ENCODE results near the gene GREB1. TPM values are rescaled to one million over a fixed set of nuclear protein-coding genes. Genes with fewer than 3 reads are reported as not detected.

Gene GREB1
- total RNA-seq, 1 experiment from 2014 or later, result 16.5 TPM

- DNase-seq, result no peak
- Histone ChIP-seq H3K4me1 (ENCODE audit: insufficient read depth, low read length) (no peaks in the 10 kb centered on the region; the same call in 1 of the 2 replicates), H4K5ac (ENCODE audit: insufficient read length, low read depth, low read length) (no peak overlapping the region), H3K4me2 (ENCODE audit: insufficient read depth, insufficient read length, low read length) (no peak overlapping the region), H3K9ac (ENCODE audit: extremely low read depth, insufficient read length, low read length) (no peak overlapping the region), H3K4ac (ENCODE audit: low read depth, low read length) (no peak overlapping the region), H3K79me1 (ENCODE audit: insufficient read depth, low read depth, low read length, poor library complexity, severe bottlenecking) (no peaks in the 10 kb centered on the region), H2AK5ac (ENCODE audit: insufficient read length, low read length) (no peak overlapping the region), H4K91ac (ENCODE audit: insufficient read length, low read depth, low read length) (no peak overlapping the region), H2BK12ac (ENCODE audit: insufficient read length, low read depth, low read length) (no peak overlapping the region), H4K8ac (replicated peaks; ENCODE audit: insufficient read length, low read depth, low read length) (no peak overlapping the region), H3T11ph (ENCODE audit: low read length) (no peak overlapping the region), H3K14ac (ENCODE audit: insufficient read depth, low read length) (no peak overlapping the region), H2BK5ac (ENCODE audit: insufficient read length, low read length) (no peak overlapping the region), H3K56ac (ENCODE audit: insufficient read length, low read depth, low read length) (no peak overlapping the region), H3K18ac (ENCODE audit: insufficient read length, low read depth, low read length) (no peak overlapping the region), H3K9me3 (ENCODE audit: control insufficient read depth, low read depth, low read length) (no peaks in the 10 kb centered on the region), H2BK120ac (ENCODE audit: low read depth, low read length, poor library complexity, severe bottlenecking) (no peak overlapping the region), H4K20me1 (ENCODE audit: control insufficient read depth, insufficient read depth, insufficient read length) (no peaks in the 10 kb centered on the region), H2BK20ac (ENCODE audit: low read depth, low read length, poor library complexity, severe bottlenecking) (no peak overlapping the region), H2AFZ (ENCODE audit: low read length) (no peak overlapping the region), H3K23me2 (ENCODE audit: insufficient read length, low read depth, low read length, poor library complexity, severe bottlenecking) (no peaks in the 10 kb centered on the region), H3K79me2 (ENCODE audit: insufficient read depth, low read length) (no peaks in the 10 kb centered on the region), H3K27ac (ENCODE audit: insufficient read length, low read depth, low read length) (no peak overlapping the region), H3K23ac (ENCODE audit: insufficient read length, low read depth, low read length) (no peak overlapping the region), H3K27me3 (ENCODE audit: insufficient read depth, low read length) (no peaks in the 10 kb centered on the region), H2BK15ac (ENCODE audit: low read depth, low read length) (no peak overlapping the region)
- H3K27me3 Mint-ChIP-seq (ENCODE audit: low read depth), result no peaks in the 10 kb centered on the region
- WGBS (ENCODE audit: extremely low coverage, insufficient read length, low lambda C conversion rate), result no CpG with 5 or more reads among the region's 6 CpGs
- peaks cover 4% of the 10 kb centered on the region in 2 experiments; a peak in 2 of 5 replicates for H3K9me3 Mint-ChIP-seq
- no peak overlapping the region for H3K27ac Mint-ChIP-seq
- peaks cover 0 to 5% (median 5%) of the 10 kb centered on the region in 3 experiments; a peak in 5 of 7 replicates for H3K36me3 Mint-ChIP-seq (ENCODE audit: insufficient read depth in 1 of 3, low read depth in 3 of 3)
- peaks cover 0 to 3% of the 10 kb centered on the region in 2 experiments; a peak in 1 of 4 replicates for H3K4me1 Mint-ChIP-seq
- TF ChIP-seq, protein P1, sequence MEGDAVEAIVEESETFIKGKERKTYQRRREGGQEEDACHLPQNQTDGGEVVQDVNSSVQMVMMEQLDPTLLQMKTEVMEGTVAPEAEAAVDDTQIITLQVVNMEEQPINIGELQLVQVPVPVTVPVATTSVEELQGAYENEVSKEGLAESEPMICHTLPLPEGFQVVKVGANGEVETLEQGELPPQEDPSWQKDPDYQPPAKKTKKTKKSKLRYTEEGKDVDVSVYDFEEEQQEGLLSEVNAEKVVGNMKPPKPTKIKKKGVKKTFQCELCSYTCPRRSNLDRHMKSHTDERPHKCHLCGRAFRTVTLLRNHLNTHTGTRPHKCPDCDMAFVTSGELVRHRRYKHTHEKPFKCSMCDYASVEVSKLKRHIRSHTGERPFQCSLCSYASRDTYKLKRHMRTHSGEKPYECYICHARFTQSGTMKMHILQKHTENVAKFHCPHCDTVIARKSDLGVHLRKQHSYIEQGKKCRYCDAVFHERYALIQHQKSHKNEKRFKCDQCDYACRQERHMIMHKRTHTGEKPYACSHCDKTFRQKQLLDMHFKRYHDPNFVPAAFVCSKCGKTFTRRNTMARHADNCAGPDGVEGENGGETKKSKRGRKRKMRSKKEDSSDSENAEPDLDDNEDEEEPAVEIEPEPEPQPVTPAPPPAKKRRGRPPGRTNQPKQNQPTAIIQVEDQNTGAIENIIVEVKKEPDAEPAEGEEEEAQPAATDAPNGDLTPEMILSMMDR (conservative IDR thresholded peaks at IDR 0.05), result no peak
- no peak overlapping the region for H3K4me3 Mint-ChIP-seq
Observed at GRCh38 chr2:11530864-11531465, 2.9 kb upstream of the GREB1 start.
